ENCODE results near the gene BCL11A. TPM values are rescaled to one million over a fixed set of nuclear protein-coding genes. Genes with fewer than 3 reads are reported as not detected.
A peak's percentile ranks its signal among the peaks of the same experiment; 100 is the strongest.

The BCL11A gene
- polyA plus RNA-seq, 3 donors, result 8.7 to 15.6 (median 11.1) TPM

- H3K27ac ChIP-seq (ENCODE audit: low read depth in 1 of 2, low read length in 2 of 2), result no peak overlapping the region
- no peaks in the 10 kb centered on the region for H3K27me3 ChIP-seq (ENCODE audit: control insufficient read depth in 2 of 2, insufficient read depth in 2 of 2, low read length in 2 of 2)
- H3K36me3 ChIP-seq (replicated peaks in 1 of 2; ENCODE audit: control insufficient read depth in 1 of 2, insufficient read depth in 2 of 2, low read length in 2 of 2), result no peaks in the 10 kb centered on the region
- Mint-ChIP-seq H3K4me3 (no peak overlapping the region), H3K27me3 (ENCODE audit: low read depth in 3 of 3) (peaks cover 0 to 6% (median 2%) of the 10 kb centered on the region in 3 donors), H3K9me3 (peaks cover 0 to 7% (median 4%) of the 10 kb centered on the region in 7 donors), H3K36me3 (peaks cover 0 to 3% of the 10 kb centered on the region in 2 donors), H3K27ac (no peak overlapping the region), H3K4me1 (peaks cover 63% of the 10 kb centered on the region)
- H3K9ac ChIP-seq (ENCODE audit: insufficient read depth, low read length, poor library complexity, severe bottlenecking), result no peak overlapping the region
- no peaks in the 10 kb centered on the region for H3K79me2 ChIP-seq (ENCODE audit: insufficient read depth, low read length)
- no peaks in the 10 kb centered on the region for H4K20me1 ChIP-seq (ENCODE audit: insufficient read depth, low read length)
- peaks cover 40 to 55% of the 10 kb centered on the region in 2 donors for H3K4me1 ChIP-seq (ENCODE audit: control insufficient read depth in 1 of 2, insufficient read depth in 2 of 2, low read length in 2 of 2)
- peak overlapping the region; percentile 27 for H2AFZ ChIP-seq (ENCODE audit: insufficient read depth, low read depth, low read length, poor library complexity, severe bottlenecking)
- intact Hi-C loops (cut with micrococcal nuclease), result no loop called here
- TF ChIP-seq CTCF (IDR thresholded peaks at IDR 0.05), result no peak
- WGBS (ENCODE audit: insufficient coverage), result 18% methylated on average over 3 of the region's 4 CpGs
- H3K4me3 ChIP-seq (replicated peaks in 1 of 3; ENCODE audit: low read depth in 2 of 3, low read length in 3 of 3), result no peak overlapping the region
- no peaks in the 10 kb centered on the region for H3K9me3 ChIP-seq (replicated peaks in 1 of 2; ENCODE audit: control insufficient read depth in 1 of 2, insufficient read depth in 1 of 2, low read length in 2 of 2)
- no peak overlapping the region for H3K4me2 ChIP-seq (replicated peaks; ENCODE audit: extremely low read depth, low read length, poor library complexity, severe bottlenecking)
- peak in 2 of 3 donors; percentile 13 to 47 for DNase-seq
Measured at GRCh38 chr2:60413069-60413813, 140.2 kb downstream of the BCL11A start.

GRCh38 chr2:60412620-60413019 is 140.8 kb downstream of the BCL11A start:
- intact Hi-C loops (cut with micrococcal nuclease), result no loop called here
- H3K36me3 Mint-ChIP-seq, result peaks cover 0 to 3% of the 10 kb centered on the region in 2 donors
- Histone ChIP-seq H3K9me3 (replicated peaks in 1 of 2; ENCODE audit: control insufficient read depth in 1 of 2, insufficient read depth in 1 of 2, low read length in 2 of 2) (no peaks in the 10 kb centered on the region), H3K9ac (ENCODE audit: insufficient read depth, low read length, poor library complexity, severe bottlenecking) (no peak overlapping the region), H3K27me3 (ENCODE audit: control insufficient read depth in 2 of 2, insufficient read depth in 2 of 2, low read length in 2 of 2) (no peaks in the 10 kb centered on the region), H3K79me2 (ENCODE audit: insufficient read depth, low read length) (no peaks in the 10 kb centered on the region), H3K4me1 (ENCODE audit: control insufficient read depth in 1 of 2, insufficient read depth in 2 of 2, low read length in 2 of 2) (peaks cover 40 to 55% of the 10 kb centered on the region in 2 donors), H3K4me2 (replicated peaks; ENCODE audit: extremely low read depth, low read length, poor library complexity, severe bottlenecking) (no peak overlapping the region), H3K4me3 (replicated peaks in 1 of 3; ENCODE audit: low read depth in 2 of 3, low read length in 3 of 3) (no peak overlapping the region), H2AFZ (ENCODE audit: insufficient read depth, low read depth, low read length, poor library complexity, severe bottlenecking) (no peak overlapping the region), H3K27ac (ENCODE audit: low read depth in 1 of 2, low read length in 2 of 2) (no peak overlapping the region), H4K20me1 (ENCODE audit: insufficient read depth, low read length) (no peaks in the 10 kb centered on the region), H3K36me3 (replicated peaks in 1 of 2; ENCODE audit: control insufficient read depth in 1 of 2, insufficient read depth in 2 of 2, low read length in 2 of 2) (no peaks in the 10 kb centered on the region)
- H3K4me1 Mint-ChIP-seq, result peaks cover 63% of the 10 kb centered on the region
- peak overlapping the region in 1 of 7 donors; percentile 57 for H3K27ac Mint-ChIP-seq
- no peak for DNase-seq
- peaks cover 0 to 7% (median 4%) of the 10 kb centered on the region in 7 donors for H3K9me3 Mint-ChIP-seq
- H3K4me3 Mint-ChIP-seq, result no peak overlapping the region
- TF ChIP-seq CTCF (IDR thresholded peaks at IDR 0.05), result no peak
- WGBS (ENCODE audit: insufficient coverage), result 71% methylated on average over 1 of the region's 5 CpGs
- H3K27me3 Mint-ChIP-seq (ENCODE audit: low read depth in 3 of 3), result peaks cover 0 to 2% (median 0%) of the 10 kb centered on the region in 3 donors
